Osteocyte (in vitro differentiated cells): Measurements from ENCODE around the gene DOCK1. TPM values are rescaled to one million over a fixed set of nuclear protein-coding genes. Genes with fewer than 3 reads are reported as not detected.

Experiments
- DNase-seq: peaks from one replicate; pipeline ENCODE4 v3.0.0; 2021; ENCODE audit warnings: mixed read lengths; ENCODE audit not compliant: unreplicated experiment; ENCODE audit errors: extremely low spot score
- H3K27ac Mint-ChIP-seq: one replicate; pipeline ENCODE4 v1.8.0; 2021; ENCODE audit warnings: mild to moderate bottlenecking, mixed read lengths; ENCODE audit not compliant: unreplicated experiment
- H3K27me3 Mint-ChIP-seq: one replicate; pipeline ENCODE4 v1.8.0; 2021; ENCODE audit warnings: mixed read lengths; ENCODE audit not compliant: unreplicated experiment
- H3K36me3 Mint-ChIP-seq: one replicate; pipeline ENCODE4 v1.8.0; 2021; ENCODE audit warnings: mixed read lengths; ENCODE audit not compliant: unreplicated experiment
- H3K4me1 Mint-ChIP-seq: one replicate; pipeline ENCODE4 v1.8.0; 2021; ENCODE audit warnings: mixed read lengths; ENCODE audit not compliant: unreplicated experiment
- H3K4me3 Mint-ChIP-seq: one replicate; pipeline ENCODE4 v1.8.0; 2021; ENCODE audit warnings: mild to moderate bottlenecking, moderate library complexity, mixed read lengths; ENCODE audit not compliant: unreplicated experiment
- H3K9me3 Mint-ChIP-seq: one replicate; pipeline ENCODE4 v1.8.0; 2021; ENCODE audit warnings: mixed read lengths; ENCODE audit not compliant: unreplicated experiment
- total RNA-seq: library from RNA; stranded (reverse); gene quantifications from 2 replicates; pipeline ENCODE4 v1.2.1, GENCODE V29; 2021
- TF ChIP-seq, protein P1 (sequence below): fragments of 200-600 bp; sonication (generic); IDR thresholded peaks from 2 replicates; pipeline ENCODE4 v1.5.0; 2021; ENCODE audit warnings: antibody characterized with exemption, mild to moderate bottlenecking, moderate library complexity

DOCK1 gene
- total RNA-seq, 1 donor from 2014 or later, result 66.3 TPM

DNA sequence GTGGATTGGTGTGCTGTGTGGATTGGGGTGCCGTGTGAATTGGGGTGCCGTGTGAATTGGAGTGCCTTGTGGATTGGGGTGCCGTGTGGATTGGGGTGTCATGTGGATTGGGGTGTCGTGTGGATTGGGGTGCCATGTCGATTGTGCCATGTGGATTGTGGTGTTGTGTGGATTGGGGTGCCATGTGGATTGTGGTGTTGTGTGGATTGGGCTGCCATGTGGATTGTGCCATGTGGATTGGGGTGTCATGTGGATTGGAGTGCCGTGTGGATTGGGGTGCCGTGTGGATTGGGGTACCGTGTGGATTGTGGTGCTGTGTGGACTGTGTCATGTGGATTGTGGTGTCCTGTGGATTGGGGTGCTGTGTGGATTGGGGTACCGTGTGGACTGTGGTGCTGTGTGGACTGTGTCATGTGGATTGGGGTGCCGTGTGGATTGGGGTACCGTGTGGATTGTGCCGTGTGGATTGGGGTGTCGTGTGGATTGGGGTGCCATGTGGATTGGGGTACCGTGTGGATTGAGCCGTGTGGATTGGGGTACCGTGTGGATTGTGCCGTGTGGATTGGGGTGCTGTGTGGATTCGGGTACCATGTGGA lies 523.3 kb downstream of the DOCK1 start:
- H3K27me3 Mint-ChIP-seq, result no peaks in the 10 kb centered on the region
- H3K27ac Mint-ChIP-seq, result no peak overlapping the region
- peaks cover 10% of the 10 kb centered on the region for H3K4me1 Mint-ChIP-seq
- TF ChIP-seq, protein P1, sequence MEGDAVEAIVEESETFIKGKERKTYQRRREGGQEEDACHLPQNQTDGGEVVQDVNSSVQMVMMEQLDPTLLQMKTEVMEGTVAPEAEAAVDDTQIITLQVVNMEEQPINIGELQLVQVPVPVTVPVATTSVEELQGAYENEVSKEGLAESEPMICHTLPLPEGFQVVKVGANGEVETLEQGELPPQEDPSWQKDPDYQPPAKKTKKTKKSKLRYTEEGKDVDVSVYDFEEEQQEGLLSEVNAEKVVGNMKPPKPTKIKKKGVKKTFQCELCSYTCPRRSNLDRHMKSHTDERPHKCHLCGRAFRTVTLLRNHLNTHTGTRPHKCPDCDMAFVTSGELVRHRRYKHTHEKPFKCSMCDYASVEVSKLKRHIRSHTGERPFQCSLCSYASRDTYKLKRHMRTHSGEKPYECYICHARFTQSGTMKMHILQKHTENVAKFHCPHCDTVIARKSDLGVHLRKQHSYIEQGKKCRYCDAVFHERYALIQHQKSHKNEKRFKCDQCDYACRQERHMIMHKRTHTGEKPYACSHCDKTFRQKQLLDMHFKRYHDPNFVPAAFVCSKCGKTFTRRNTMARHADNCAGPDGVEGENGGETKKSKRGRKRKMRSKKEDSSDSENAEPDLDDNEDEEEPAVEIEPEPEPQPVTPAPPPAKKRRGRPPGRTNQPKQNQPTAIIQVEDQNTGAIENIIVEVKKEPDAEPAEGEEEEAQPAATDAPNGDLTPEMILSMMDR, result no peak
- no peak for DNase-seq
- no peaks in the 10 kb centered on the region for H3K9me3 Mint-ChIP-seq
- H3K36me3 Mint-ChIP-seq, result peaks cover 33% of the 10 kb centered on the region
- H3K4me3 Mint-ChIP-seq, result no peak overlapping the region

DNA sequence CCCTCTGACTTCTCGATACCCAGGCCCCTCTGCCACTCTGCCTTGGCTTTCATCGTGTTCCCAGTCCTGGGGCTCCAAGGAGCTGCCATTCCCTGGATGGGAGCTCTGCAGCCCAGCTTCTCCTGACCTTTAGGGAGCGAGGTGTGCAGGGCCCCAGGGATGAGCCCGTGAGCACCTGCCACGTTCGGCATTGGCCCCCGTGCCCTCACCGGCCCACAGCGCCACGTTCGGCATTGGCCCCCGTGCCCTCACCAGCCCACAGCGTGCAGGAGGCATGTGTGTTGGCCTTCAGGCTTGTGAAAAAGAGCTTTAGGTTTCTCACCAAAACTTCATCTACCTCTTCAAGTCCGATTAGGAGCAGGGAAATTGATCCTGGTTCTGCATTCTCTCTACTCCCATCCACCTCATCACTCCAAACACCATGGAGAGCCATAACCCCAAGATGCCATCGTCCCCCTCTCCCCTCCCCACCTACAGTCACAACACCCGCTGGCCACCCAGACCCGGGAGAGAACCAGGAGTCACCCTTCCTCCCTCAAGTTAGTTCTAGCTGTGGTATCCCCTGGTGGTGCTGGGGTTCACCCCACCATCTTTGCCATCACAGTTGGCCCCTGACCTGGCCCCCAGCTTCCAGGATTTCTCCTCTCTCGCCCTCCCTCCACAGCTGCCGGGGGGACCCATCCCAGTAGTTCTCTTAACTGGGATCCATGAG lies 524.5 kb downstream of the DOCK1 start:
- Mint-ChIP-seq H3K27me3 (no peaks in the 10 kb centered on the region), H3K36me3 (peaks cover 40% of the 10 kb centered on the region), H3K27ac (no peak overlapping the region)

DNA sequence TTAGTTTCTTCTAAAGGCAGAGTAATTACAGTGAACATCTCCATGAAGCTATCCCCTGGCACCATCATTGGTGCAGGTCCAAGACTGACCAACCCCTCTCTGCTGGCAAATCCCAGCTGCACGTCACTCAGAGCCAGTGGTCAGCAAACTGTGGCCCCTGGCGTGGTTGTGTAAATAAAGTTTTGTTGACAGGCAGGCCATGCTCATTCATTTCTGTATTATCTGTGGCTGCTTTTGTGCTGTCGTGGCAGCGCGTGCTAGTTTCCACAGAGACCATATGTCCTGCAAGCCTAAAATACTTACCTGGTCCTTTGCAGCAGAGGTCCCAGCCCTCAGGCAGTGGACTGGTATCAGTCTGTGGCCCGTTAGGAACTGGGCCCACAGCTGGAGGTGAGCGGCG lies 526.3 kb downstream of the DOCK1 start:
- Mint-ChIP-seq H3K27ac (no peak overlapping the region), H3K4me1 (peaks cover 12% of the 10 kb centered on the region), H3K27me3 (no peaks in the 10 kb centered on the region), H3K4me3 (no peak overlapping the region), H3K9me3 (no peaks in the 10 kb centered on the region), H3K36me3 (peaks cover 36% of the 10 kb centered on the region)
- DNase-seq, result no peak
- TF ChIP-seq, protein P1, result no peak

More for the DNA sequence above, 524.5 kb downstream of the DOCK1 start:
- H3K9me3 Mint-ChIP-seq, result no peaks in the 10 kb centered on the region
- no peak overlapping the region for H3K4me3 Mint-ChIP-seq
- TF ChIP-seq, protein P1, result no peak
- DNase-seq, result no peak
- peaks cover 12% of the 10 kb centered on the region for H3K4me1 Mint-ChIP-seq

DNA sequence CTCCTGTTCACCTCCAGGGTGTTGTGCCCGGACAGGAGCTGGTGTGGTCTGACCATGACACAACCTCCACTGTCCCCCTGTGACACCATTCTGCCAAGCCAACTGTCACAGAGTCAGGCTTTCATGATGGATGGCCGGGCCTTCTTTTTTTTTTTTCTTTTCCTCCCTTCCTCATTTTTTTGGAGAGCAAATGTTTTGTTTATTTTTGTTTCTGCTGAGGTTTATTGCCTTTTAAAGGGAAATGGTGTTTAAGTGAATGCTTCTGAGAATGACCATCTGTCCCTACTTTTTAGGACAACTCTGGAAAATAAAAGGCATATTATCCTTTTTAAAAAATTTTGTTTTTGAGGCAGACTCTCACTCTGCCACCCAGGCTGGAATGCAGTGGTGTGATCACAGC lies 528.8 kb downstream of the DOCK1 start:
- TF ChIP-seq, protein P1, result no peak
- DNase-seq, result no peak
- H3K9me3 Mint-ChIP-seq, result no peaks in the 10 kb centered on the region
- H3K36me3 Mint-ChIP-seq, result peaks cover 36% of the 10 kb centered on the region
- H3K27ac Mint-ChIP-seq, result peak overlapping the region; percentile 39
- H3K4me1 Mint-ChIP-seq, result peaks cover 12% of the 10 kb centered on the region
- H3K27me3 Mint-ChIP-seq, result no peaks in the 10 kb centered on the region
- no peak overlapping the region for H3K4me3 Mint-ChIP-seq

- Mint-ChIP-seq H3K4me3 (no peak overlapping the region), H3K27me3 (no peaks in the 10 kb centered on the region), H3K36me3 (peaks cover 43% of the 10 kb centered on the region), H3K4me1 (peaks cover 12% of the 10 kb centered on the region), H3K27ac (no peak overlapping the region), H3K9me3 (no peaks in the 10 kb centered on the region)
- DNase-seq, result no peak
- TF ChIP-seq, protein P1, result no peak
Observed at GRCh38 chr10:127435246-127435645, 530.0 kb downstream of the DOCK1 start.
